Measurements from ENCODE around the gene DAGLA.

DAGLA gene

DNA sequence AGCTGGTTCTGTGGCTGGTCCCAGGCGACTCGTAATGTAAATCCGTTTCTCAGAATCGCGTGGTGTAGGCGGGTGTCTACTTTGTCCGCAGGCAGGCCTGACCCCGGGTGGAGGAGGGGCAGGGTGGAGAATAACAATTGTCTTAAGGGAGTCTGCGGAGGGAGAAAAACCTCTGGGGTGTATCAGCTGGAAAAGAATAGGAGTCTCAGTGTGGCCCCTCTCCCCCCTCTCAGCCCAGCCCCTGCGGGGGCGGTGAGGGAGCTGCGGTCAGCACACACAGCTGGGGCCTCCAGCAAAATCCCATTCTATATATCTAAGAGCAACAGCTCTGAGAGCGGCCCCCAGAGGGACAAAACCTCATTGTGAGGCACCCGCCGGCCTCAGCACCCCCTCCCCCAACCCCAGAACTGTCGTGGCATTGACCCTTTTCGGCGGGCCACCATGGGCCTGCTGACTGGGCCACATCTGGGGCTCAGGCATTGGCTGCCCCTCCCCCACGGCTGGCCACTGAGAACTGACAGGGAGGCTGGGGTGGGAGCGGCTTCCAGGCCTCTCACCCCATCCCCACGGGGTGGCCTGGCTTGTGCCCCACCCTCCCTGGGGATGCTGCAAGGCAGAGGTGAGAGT is 69.5 kb downstream of the DAGLA start:
- DNase-seq: no peak

DNA sequence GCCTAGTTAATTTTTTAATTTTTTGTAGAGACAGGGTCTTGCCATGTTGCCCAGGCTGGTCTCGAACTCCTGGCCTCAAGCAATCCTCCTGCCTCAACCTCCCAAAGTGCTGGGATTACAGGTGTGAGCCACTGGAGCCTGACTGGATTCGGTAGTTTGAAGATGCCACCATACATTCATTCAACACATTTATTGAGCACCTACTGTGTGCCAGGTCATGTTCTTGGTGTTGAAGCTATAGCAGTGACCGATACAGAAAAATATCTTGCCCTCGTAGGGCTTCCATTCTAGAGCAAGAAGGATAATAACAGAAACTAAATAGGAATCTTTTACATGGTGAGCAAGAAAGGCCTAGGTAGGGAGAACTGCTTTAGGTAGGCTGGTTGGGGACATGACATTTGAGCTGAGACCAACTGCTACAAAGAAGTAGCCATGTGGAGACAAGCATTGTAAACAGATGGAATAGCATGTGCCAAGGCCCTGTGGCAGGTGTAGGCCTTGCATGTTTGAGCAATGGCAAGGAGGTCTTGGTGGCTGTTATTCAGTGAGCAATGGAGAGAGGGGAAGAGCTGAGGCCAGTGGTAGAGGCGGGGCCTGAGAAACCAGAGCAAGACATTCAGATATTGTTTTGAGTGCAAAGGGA is 70.6 kb downstream of the DAGLA start:
- no peak for DNase-seq

DNA sequence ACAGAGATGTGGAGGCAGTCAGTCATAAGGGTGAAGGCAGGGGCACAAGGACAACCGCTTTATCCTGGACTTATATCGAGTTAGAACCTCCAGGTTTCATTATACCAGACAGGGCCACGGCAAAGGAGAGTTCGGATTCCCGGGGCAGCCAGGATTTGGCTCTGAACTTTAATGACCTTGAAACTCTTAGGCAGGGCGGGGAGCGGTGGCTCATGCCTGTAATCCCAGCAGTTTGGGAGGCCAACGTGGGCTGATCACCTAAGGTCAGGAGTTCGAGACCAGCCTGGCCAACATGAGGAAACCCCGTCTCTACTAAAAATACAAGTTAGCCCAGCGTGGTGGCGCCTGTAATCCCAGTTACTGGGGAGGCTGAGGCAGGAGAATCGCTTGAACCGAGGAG is 71.2 kb downstream of the DAGLA start:
- DNase-seq: no peak

DNA sequence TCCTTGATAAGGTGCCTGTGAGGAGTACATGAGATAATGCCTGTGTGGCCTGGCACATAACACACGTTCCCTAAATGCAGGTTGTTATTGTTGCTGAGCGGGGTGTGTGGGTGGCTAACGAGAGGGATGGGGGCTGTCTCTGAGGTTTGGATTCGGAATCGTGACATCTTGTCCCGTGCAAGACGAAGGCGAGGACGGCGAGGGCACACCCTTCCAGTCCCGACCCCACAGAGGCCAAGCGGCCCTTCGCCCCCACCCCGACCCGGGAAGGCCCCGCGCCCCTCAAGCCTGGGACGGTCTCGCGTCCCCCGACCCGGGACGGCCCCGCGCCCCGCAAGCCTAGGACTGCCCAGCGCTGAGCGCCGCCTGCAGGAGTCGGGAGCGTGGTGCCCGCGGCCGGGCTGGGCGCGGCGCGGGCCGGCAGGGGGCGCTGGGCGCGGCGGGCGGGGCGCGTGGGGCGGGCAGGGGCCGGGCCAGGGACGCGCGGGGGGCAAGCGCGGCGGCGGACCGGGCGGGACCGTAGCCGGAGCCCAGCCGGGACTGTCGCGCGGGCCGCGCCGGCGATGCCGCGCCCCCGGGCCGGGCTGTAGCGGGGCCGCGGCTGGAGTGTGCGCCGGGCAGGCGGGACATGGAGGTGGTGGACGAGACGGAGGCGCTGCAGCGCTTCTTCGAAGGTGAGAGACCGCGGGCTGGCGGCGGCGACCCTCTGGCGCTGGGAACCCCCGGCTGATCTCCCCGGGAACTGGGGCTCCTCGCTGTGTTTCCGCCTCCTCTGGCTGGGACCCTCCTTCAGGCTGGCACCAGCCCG is 72.1 kb downstream of the DAGLA start, which contains the start of gene MYRF:
MYRF (plus strand) TSS at position 520 of the 808 bp plus-strand sequence; CDS start at position 629, 109 bp downstream.
- DNase-seq: no peak

DNA sequence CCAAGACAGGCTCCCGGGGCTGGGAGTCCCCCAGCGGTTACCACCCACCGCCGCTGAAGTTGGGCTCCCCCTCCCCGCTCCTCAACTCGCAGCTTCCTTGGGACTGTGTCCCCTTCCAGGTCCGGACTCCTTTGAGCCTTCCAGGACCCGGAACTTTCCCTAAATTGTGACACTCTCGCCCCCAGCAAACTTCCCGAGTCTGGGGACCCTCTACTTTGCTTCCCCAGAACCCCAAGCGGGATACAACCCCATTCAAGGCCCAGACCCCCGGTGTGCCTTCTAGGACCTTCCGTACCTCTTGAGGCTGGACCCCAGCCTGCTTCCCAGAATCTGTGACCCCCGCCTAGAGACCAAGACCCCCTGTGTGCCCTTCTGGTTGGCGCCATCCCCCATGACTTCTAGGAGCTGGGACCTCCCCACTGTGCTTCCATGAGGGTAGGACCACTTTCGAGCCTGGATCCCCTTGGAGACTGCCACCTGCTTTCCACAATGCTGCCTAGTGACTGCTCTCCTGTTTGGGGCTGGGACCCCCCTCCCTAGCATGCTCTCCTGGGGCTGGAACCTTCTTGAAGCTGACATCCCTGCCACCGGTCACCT is 72.8 kb downstream of the DAGLA start:
- DNase-seq: no peak

DNA sequence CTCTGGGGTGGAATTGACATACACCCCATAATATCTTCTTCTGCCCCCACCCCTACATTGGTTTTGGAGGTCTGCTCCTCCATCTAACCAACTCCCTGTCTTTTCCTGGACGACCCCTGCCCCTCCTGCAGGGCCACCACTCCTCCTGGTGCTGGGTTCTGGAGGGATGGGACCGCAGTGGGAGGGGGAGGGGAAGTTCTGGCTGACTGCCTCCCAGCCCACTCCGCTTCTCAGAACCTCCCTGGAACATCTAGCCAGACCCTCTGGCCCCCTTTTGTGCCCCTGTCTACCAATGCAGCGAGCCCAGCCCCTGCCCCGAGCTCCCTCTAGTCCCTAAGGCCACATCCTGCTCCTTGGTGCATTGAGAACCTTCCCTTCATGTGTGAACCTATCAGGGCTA is 73.5 kb downstream of the DAGLA start:
- DNase-seq: no peak

DNA sequence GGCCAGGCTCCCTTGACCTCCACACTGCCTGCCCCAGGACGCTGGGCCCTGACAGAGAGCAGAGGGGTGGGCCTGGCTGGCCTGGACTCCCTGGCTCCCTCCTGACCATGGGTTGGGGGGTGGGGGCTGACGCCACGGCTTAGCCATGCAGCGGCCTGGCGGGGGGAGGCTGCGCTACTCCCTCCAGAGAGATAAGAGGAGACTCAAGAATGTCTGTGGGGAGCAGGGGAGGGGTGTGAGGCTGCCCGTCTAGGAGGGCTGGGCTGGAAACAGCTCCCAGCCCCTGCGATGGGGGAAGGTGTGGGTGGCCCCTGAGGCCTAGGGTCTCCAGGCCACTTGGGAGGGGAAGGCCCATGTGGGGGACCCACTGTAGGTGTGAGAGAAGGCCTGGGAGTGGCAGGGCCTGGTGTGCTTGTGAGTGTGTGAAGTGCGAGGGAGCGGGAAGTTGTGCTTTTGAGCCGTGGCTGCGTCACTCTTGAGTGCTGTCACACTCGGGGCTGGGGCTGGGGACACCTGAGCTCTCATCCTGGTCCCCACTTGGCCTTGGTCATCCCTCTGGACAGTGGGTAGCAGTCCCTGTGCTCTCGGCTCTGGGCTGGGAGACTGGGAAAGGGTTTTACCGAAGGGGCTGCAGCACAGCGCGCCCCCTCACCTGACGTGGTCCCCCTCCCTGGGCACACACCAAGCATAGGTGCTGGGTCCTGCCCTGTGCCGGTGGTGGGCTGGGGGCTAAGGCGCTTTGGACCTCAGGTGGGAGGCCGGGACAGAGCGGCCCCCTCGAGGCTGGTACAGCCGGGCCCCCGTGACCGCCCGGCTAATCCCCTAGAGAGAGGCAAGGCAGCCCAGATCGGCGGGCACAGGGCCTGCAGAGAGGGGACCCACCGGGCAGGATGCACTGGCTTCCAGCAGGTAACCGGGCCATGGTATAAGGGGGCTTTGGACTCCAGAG is 74.6 kb downstream of the DAGLA start:
- peak; percentile 97 for DNase-seq

DNA sequence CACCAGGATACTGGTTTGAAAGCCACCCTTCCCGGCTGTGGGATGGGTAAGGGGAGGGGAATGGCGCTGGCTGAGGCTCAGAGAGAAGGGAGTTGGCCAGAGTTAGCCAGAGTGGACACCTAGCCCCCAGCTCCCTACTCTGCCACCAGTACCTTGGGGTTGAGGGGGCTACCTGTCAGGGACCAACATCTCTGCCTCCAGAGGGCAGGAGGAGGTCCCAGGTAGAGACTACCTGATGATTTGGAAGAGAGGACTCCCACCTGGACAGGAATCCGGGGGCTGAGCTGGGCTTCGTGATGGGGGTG is 75.9 kb downstream of the DAGLA start:
- DNase-seq: no peak

DNA sequence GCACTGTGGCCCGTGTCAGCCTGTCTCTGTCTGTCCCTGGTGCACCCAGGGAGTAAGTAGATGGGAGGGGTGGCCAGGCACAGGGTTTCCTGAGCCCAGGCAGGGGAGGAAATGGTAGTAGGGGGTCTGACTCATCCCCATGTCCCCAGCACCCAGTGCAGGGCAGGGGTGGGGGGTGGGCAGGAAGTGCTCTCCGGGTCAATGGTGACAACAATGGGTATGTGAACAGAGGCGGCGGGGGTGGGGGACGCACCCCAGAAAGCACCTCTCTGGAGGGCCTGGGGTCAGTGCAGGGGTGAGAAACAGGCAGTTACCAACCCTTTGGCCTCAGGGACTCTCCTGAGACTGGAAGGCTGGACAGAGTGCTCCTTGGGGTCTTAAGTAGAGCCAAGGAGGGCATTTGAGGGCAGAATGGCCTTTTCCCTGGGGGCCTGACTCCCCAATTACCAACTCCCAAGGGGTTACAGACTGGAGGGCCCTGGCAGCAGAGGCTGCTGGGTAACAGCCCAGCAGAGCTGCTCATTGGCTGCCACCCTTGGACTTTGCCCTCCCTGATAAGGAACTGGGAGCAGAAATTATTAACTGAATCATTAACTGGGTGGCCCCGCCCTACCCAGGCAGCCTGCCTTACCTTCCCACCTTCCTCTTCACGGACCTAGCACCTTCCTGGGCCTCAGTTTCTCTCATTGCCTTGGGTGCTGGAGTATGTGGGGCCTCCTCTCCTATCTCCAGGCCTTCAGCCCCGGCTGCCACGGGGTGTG is 76.4 kb downstream of the DAGLA start:
- peak; percentile 66 for DNase-seq

DNA sequence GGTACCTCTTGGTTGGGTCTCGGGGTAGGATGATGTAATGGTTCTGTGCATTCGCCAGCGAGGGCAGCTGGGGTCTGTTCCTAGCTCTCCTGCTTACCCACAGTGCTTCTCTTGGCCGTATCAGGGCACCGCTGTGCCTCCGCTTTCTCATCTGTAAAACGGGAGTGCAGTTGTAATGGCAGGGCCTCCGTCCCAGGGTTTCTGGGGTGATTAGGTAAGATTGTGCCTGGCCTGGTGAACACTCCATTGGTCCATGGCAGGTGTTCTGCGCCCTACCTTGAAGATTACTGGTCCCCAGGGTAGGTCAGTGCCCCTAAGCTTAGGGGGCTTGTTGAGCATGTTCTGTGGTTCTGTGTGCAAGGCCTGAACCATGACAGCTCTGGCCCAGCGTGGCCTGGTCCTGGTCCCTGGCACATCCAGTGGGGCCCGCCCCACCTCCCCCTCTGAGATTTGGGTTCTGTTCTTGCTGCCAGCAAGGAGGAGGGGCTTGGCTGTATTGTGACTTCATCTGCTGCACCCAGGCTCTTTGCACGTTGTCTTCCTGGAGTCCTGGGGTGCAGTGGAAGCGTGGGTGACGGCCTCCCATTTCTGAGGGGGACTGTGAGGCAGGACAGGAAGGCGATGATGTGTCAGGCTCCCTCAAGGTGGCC is 77.1 kb downstream of the DAGLA start:
- DNase-seq: no peak

DNA sequence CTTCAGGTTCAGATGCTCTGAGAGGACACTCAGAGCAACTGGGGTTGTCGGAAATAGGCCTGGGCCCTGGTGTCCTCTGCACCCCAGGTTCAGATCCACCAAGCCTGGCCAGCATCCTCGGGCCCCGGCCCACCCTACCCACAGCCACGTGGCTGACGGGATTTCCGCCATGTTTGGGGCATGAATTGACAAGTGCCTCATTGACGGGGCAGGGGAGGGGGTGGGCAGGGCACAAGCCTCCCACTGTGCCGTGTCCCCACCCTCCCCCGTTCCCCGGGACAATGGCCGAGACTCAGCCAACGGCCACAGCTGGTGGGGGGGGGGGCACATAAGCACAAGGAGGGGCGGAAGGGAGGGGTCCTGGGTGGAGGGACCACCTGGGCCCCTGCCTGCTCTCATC is 80.8 kb downstream of the DAGLA start:
- no peak for DNase-seq

DNA sequence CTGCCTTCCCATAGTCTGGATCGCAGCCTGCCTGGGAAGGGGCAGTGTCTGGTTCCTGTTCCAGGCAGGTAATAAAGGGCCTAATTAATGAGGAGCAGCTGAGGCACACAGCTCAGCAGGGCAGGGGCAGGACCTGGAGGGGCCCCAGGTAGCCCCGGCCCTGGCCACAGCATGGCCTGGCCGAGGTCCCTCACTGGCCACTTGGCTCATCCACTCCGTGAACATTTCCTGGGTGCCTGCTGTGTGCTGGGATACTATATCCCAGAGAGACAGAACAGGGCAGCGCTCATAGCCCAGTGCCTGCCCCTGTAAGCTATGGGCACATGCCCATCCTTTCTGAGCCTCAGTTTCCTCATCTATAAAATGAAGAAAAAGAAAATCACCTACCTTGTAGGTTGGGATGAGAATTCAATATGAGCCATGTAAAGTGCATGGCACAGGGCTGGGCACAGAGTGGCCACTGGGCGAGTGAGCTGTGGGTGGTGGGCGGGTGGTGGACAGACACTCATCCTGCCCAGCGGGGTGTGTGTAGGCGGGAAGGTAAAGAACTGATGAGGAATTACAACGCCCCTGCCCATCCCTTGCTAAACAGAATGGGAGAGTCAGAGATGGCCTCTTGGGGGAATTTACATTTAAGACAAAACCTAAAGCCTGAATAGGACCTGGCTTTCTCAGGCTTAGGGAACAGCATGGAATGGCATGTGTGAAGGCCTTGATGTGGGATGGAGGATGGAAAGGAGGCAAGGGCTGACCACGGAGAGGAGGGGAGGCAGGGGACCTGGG is 81.4 kb downstream of the DAGLA start:
- DNase-seq: no peak

DNA sequence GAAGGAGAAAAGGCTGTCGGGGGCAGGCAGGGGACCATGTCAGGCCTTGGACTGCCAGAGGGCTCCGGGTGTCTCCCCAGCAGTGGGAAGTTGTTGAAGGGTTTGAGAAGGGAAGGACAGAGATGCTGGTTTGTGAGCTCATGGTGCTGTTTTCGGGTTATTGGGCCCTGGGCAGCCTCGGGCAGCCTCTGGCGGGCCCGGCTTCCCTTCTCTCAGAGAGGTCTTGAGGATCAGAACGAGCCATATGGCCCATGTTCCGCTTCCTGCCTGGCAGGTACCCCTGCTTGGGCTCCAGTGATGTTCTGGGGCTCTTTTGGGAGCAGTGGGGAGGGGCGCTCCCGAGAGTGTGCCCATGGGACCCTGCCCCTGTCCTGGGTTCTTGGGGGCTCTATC is 82.0 kb downstream of the DAGLA start:
- DNase-seq: no peak

DNA sequence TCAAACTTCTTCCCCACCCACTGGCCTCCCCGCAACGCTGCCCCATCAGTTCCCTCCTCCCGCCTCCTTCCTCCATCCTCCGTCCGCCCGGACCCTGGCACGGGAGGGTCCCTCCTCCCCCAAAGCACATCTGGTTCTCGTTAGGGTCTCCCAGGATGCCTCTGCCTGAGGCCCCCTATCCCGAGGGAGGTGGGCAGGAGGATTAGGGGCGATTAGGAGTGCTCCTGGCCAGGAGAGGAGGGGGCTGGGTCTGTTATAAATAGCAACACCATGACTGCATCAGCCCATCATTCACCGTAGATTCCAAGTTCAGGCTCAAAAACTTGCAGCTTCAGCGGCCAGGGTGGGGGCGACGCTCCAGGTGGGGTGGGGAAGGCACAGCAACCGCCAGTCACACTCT is 82.6 kb downstream of the DAGLA start:
- DNase-seq: no peak

DNA sequence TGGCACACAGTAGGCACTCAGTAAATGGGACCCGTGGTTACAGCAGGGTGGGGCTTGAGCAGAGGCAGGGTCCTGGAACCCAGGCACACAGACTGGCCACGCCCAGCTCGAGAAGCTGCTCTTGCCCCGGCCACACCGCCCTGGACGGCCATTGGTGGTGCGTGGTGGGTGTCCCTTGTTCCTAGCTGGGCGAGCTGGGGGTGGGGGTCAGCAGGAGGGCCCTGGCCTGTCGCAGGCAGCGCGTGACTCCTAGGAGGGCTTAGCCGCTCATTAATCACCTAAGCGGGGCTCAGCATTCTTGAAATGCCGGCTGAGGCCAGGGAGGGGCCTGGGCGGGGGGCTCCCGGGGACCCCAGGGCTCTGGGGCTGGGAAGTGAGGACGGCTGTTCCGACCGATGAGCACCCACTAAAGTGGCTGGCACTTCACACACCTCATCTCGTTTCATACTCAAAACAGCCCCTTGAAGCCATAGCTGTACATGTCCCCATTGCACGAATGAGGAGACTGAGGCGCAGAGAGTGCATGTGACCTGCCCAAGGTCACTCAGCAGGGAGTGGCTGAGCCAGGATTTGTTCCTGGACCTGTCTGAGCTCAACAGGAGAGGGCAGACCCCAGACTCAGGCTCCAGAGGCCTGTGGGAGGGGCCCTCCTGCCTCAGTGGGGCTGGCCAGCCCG is 83.9 kb downstream of the DAGLA start:
- no peak for DNase-seq

DNA sequence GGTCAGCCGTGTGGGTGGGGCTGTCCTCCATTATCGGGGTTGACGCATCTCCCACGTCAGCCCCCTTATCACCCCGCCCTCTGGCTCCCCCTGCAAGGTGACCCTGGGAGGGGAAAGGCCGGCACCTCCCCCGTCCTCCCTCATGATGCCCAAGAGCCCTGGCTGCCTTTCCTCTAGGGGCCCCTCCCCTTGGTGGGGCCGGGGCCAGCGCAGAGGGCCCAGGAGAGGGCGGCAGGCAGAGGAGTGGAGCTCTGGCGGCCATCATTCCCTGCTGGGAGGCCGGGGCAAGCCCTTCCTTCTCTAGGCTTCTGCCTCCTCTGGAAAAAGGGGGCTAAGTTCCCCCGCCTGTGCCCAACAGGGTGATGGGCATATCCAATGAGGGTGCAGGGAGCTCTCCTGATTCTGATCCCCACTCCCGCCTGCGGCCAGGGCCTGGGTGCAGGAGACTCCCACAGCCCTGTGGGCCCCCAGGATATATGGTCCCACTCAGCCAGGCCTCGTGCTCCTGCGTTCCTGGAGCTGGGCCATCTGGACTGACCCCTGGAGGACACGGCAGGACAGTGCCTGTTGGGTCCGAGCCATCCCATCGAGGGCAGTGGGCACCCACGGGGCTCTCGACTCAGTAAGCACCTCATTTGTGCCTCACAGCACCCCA is 84.5 kb downstream of the DAGLA start:
- peak; percentile 95 for DNase-seq

DNA sequence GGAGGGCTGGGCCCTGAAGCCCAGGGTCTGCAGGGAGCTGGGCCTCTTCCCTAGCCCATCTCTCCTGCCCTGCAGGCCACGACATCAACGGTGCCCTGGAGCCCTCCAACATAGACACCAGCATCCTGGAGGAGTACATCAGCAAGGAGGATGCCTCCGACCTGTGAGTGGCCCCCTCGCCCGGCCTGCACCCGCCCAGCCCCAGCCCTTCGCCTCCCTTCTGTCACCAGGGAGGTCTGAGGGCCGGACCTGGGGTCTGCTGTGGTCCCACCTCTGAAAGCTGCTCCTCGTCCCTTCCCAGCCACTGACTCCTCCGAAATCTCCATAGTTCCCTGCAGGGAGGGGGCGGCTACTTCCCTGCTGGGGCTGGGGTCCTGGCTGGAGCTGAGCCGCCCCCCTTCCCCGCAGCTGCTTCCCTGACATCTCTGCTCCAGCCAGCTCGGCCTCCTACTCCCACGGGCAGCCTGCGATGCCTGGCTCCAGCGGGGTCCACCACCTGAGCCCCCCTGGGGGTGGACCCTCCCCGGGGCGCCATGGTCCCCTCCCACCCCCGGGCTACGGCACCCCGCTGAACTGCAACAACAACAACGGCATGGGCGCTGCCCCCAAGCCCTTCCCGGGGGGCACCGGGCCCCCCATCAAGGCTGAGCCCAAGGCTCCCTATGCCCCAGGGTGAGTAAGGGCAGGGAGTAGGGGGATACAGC is 85.5 kb downstream of the DAGLA start:
- DNase-seq: no peak

DNA sequence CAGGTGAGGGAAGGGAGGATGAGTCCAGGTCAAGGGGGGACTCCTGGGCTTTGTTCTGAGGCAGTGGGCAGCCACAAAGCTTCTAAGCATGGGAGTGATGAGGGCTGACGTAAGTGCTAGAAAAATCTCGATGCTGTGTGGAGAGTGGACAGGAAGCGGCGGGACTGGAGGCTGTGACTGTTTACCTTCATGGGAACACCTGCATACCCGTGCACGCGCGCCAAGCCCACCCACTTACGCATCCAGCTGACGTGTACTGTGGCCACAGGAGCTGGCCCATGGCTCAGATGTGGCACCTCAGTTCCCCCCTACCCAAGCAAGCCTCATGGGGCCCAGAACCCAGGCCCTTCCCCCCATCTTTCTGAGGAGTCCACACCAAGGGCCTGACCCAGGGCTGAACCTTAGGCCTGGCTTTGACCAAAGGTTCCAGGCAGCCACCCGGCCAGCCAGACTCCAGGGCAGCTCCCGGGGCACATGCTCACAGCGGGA is 86.2 kb downstream of the DAGLA start:
- DNase-seq: peak; percentile 97
